Ishikawa (cell line): Measurements from ENCODE around the gene PA2G4.

Experiments
- CEBPB ChIP-seq: IDR thresholded peaks from 2 replicates; pipeline ENCODE4 v1.6.1; 2012
- CREB1 ChIP-seq: IDR thresholded peaks from 2 replicates; pipeline ENCODE4 v1.6.1; 2012; ENCODE audit warnings: low read depth
- EGR1 ChIP-seq: IDR thresholded peaks from 2 replicates; pipeline ENCODE4 v1.6.1; 2012
- EP300 ChIP-seq: IDR thresholded peaks from 2 replicates; pipeline ENCODE4 v1.6.1; 2012; ENCODE audit warnings: borderline replicate concordance
- FOXM1 ChIP-seq: IDR thresholded peaks from 2 replicates; pipeline ENCODE4 v1.6.1; 2012; ENCODE audit warnings: low read depth, borderline replicate concordance
- MAX ChIP-seq: IDR thresholded peaks from 2 replicates; pipeline ENCODE4 v1.6.1; 2012
- NFIC ChIP-seq: IDR thresholded peaks from 2 replicates; pipeline ENCODE4 v1.6.1; 2012
- RAD21 ChIP-seq: IDR thresholded peaks from 2 replicates; pipeline ENCODE4 v1.6.1; 2012; ENCODE audit warnings: low read depth
- REST ChIP-seq: IDR thresholded peaks from 2 replicates; pipeline ENCODE4 v1.6.1; 2012; ENCODE audit warnings: low read depth, mild to moderate bottlenecking
- TAF1 ChIP-seq: IDR thresholded peaks from 2 replicates; pipeline ENCODE4 v1.6.1; 2012; ENCODE audit warnings: low read depth, mild to moderate bottlenecking
- TCF12 ChIP-seq: IDR thresholded peaks from 2 replicates; pipeline ENCODE4 v1.6.1; 2012; ENCODE audit warnings: low read depth
- TEAD4 ChIP-seq: IDR thresholded peaks from 2 replicates; pipeline ENCODE4 v1.6.1; 2012
- USF1 ChIP-seq: IDR thresholded peaks from 2 replicates; pipeline ENCODE4 v1.6.1; 2012
- YY1 ChIP-seq: IDR thresholded peaks from 2 replicates; pipeline ENCODE4 v1.6.1; 2012; ENCODE audit warnings: low read depth
- ZBTB7A ChIP-seq: IDR thresholded peaks from 2 replicates; pipeline ENCODE4 v1.6.1; 2012; ENCODE audit warnings: low read depth

Gene PA2G4

GRCh38 chr12:56081393-56082347 lies 22.7 kb upstream of the PA2G4 start:
- TF ChIP-seq EGR1 (no peak), CREB1 (no peak), CEBPB (no peak), RAD21 (no peak), FOXM1 (no peak), REST (no peak), MAX (no peak), USF1 (no peak), TCF12 (no peak), TEAD4 (no peak), NFIC (no peak), EP300 (no peak), ZBTB7A (no peak), TAF1 (no peak), YY1 (no peak)

- no peak for TF ChIP-seq RAD21
- no peak for TF ChIP-seq ZBTB7A
- TF ChIP-seq YY1: no peak
- no peak for TF ChIP-seq TCF12
- TF ChIP-seq CREB1: no peak
- no peak for TF ChIP-seq CEBPB
Measured at GRCh38 chr12:56082382-56082781, 22.0 kb upstream of the PA2G4 start.

GRCh38 chr12:56082967-56083366 lies 21.4 kb upstream of the PA2G4 start:
- TF ChIP-seq YY1 (no peak), EP300 (no peak), TCF12 (no peak), TEAD4 (no peak), CEBPB (no peak), EGR1 (no peak)

- TF ChIP-seq RAD21 (peak; percentile 48), MAX (no peak)
Measured at GRCh38 chr12:56084958-56085543, 19.3 kb upstream of the PA2G4 start.

DNA sequence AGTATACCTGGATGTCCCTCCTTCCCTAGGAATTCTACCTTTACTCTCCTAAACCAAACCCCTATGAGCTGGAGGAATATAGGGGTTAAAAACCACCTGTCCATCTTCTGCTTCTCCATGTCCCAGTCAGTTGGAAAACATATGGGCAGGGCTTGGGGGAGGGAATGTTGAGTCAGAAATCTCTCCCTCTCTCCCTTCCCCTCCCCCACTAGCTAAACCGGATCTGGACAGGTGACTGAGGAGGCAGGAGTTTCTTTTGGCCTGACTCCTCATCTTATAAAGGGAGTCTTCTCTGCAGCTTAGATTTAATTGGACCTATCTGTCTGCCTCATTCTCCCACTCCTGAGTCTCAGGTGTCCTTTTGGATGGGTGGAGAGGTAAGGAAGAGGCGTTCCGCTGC lies 18.3 kb upstream of the PA2G4 start:
- TF ChIP-seq EP300 (peak; percentile 34; the same call in 1 of the 2 replicates), CREB1 (no peak), REST (no peak), FOXM1 (no peak), NFIC (no peak), TEAD4 (0 out of 2 replicates have a peak, but pooled peaks have one; percentile 36), USF1 (peak; percentile 48), TAF1 (no peak), EGR1 (no peak), RAD21 (no peak), MAX (no peak), TCF12 (peak; percentile 65), CEBPB (no peak), ZBTB7A (no peak), YY1 (no peak)

DNA sequence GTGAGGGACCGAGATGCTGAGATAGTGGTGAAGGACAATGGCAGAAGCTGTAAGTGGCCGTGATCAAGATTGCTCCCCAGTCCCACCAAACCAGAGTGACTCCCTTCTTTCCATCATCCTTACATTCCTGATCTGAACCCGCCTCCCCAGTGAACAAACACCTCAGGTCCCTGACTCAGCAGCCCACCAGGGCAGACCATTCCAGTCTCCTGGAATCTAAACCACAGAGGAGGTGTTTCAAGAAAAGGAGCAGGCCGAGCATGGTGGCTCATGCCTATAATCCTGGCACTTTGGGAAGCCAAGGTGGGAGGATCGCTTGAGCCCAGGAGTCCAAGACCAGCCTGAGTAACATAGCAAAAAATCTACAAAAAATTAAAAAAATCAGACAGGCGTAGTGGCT lies 17.8 kb upstream of the PA2G4 start:
- TF ChIP-seq TEAD4 (no peak), EGR1 (no peak)
